GM21717 (cell line): ENCODE results near the gene CHRNA5.
"Not testable (repeated sequence)": the region's sequence is repeated elsewhere in the genome, so short reads cannot be mapped to it uniquely, and the experiment has no call there.

ENCODE experiments used
- ATAC-seq: cut with Tn5 transposase; IDR thresholded peaks from one replicate; pipeline ENCODE4 v1.9.1; 2021; ENCODE audit warnings: mild to moderate bottlenecking, moderate library complexity; ENCODE audit not compliant: unreplicated experiment

CHRNA5 gene

DNA sequence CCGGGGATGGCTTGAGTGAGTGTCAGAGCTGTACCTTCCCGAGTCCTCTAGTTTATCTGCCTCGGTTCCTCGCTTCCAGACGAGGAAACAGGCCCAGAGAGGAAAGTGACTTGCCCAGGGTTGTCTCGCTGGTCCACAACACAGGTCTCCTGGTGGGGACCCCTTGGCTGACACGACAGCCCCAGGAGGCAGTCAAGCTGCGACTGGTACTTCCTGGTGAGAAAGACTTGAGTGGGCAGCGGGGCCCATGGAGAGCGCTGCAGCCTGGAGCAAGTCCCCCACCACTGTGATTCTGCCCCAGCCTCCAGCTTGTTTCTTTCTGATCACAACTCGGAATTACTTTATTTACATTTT is 600 bp upstream of the CHRNA5 start:
- ATAC-seq: no peak

DNA sequence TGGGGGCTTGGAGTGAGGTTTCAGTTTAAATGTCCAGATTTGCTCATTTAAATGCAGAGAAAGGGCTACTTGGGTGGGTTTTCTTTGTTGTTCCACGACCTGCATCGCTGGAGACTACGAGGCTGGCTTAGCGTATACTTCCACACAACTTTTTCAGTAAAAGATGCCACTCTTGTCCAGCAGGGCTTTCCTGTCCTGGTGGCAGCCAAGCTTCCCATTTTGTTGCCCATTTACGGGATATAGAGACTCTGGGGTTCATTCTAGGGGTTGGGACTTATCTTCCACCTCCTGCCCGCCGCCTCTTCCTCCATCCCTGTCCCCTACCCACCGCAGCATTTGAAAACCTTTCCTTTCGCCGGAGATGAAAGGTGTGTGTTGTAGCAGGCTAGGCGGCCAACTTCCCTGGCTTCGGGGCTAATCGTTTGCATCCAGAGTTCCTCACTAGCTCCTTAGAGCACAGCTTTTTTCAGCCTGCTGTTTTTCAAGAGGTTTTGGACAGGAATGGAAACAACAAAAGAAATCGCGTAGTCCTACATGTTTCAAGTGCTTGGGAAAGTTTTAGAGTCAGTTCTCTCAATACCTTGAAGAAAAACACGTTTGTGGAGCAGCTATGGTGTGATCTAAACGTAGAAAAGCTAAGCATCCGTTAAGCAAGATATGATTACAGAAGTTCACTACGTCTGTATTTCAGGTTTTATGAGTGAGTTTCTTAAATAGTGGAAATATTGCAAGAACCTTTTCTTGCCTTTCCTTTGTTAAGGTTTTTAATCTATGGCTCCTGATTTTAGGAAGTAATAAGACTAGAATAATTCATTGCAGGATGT is 843 bp downstream of the CHRNA5 start:
- ATAC-seq: no peak

DNA sequence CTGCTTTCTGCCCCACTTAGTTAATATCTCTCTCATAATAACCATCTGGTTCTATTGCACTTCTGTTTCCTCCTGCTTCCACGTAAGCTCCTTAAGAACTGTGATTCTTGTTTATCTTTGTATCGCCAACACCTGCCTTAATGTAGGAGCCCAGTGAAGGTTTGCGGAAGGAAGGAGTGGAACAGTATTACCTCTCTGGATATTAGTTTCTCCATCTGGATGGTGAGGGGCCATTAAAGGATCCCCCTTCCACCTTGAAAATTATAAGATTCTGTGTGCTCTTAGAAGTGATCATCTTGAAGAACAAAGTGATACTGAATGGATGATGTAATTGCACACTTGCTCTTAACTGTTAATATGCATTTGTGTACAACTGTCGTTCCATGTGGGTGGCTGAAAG is 2.2 kb downstream of the CHRNA5 start:
- no peak for ATAC-seq

DNA sequence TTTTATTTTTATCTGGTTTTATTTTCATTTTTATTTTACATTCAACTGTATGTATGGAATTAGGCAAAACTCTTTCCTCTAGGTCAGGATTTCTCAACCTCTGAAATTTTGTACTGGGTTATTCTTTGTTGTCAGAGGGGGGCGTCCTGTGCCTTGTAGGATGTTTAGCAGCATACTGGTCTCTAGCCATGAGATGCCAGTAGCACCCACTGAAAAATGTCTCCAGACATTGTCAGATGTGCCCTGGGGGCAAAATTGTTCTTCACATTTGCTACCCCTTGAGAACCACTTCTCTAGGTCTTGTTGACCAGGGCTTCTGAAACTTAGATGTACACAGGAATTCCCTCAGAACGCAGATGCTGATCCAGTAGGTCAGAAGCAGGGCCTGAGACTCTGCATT is 5.4 kb downstream of the CHRNA5 start:
- no peak for ATAC-seq

DNA sequence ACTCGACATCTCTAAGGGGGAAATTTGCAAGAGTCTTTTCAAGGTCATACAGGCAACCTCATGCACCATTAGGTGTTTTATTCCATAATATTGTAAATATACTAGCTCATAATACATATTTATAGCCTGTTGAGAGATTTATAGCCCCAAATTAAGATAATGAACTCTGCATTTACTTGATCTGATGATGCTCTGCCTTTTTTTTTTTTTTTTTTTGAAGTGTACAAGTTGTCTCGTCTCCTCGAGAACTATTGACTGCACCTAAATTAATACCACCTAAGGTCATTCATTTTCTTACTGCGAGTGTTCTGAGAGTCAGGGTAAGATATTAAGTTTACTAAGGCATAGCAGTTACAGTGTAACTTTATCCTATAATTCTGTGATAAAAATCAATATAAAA is 6.1 kb downstream of the CHRNA5 start:
- ATAC-seq: no peak

DNA sequence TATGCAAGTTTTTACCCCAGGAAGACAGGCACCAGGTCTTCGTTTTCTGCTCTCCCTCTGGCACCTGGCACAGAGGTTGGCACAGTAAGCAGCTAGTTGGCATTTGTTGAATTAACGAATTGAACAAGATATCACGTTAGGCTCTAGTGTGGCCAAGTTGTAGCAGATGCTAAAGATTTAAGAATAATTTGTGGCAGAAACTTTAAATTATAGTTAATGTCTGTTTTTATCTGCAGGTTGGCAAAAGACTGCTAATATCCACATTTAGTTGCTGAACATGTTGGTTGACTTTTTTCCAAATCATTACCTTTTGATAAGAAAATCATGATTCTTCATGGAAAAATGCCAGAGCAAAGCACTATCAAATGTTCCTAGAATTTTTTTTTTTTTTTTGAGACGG is 8.1 kb downstream of the CHRNA5 start:
- no peak for ATAC-seq

DNA sequence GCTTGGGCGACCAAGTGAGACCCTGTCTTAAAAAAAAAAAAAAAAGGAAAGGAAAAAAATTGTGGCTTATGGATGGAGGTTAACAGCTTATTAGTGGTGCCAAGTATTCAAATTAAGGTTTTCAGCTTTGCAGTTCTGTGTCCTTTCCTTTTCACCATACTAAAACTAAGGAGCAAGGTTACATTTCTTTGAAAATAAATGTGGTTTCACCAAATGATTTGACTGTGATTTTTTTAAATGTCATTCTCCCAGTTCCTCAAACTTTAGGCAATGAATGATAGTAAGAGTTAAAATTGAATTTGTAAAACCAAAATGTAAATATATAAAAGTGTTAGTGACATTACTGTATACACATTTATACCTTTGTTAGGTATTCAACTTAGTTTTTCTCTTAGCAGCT is 9.6 kb downstream of the CHRNA5 start:
- no peak for ATAC-seq

DNA sequence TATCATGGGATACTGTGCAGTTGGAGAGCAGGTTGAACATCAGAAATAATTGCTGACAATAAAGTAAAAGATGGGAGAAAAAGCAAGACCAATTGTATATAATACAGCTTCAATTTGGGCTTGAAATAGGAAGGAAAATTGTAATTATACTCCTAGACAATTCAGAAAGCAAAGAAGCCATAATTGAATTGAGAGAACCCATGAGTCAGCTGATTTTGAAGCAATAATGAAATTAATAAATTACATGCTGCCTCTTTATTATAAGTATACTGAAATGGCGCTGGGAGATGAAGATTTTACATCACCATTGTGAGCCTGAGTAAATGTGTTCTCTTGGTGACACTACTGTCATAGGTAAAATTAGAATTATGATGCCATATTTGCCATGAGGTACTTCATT is 32.3 kb downstream of the CHRNA5 start:
- no peak for ATAC-seq

DNA sequence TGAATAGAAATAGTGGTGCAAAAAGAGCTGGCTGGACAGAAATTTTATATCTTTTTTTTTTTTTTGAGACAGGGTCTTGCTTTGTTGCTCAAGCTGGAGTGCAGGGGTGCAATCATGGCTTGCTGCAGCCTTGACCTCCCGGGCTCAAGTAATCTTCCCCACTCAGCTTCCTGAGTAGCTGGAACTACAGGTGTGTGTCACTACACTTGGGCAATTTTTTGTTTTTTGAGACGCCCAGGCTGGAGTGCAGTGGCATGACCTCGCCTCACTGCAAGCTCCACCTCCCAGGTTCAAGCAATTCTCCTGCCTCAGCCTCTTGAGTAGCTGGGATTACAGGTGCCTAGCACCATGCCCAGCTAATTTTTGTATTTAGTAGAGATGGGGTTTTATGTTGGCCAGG is 33.0 kb downstream of the CHRNA5 start:
- ATAC-seq: no peak

DNA sequence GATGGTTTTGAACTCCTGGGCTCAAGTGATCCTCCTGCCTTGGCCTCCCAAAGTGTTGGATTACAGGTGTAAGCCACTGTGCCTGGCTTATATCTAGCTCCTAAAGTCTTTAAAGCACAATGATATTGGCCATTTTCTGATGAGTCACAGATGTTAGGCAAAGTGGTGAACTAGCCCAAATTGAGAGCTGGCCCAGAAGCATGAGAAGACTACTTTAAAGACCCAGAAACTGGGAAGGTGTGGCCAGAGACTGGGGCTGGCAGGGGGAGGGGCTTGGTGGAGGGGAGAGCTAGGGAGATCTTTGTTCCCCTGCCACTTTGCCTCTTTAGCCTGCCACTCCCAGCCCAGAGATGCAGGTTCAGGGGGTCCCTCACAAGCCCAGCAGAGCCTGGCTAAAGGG is 33.9 kb downstream of the CHRNA5 start:
- ATAC-seq: no peak

DNA sequence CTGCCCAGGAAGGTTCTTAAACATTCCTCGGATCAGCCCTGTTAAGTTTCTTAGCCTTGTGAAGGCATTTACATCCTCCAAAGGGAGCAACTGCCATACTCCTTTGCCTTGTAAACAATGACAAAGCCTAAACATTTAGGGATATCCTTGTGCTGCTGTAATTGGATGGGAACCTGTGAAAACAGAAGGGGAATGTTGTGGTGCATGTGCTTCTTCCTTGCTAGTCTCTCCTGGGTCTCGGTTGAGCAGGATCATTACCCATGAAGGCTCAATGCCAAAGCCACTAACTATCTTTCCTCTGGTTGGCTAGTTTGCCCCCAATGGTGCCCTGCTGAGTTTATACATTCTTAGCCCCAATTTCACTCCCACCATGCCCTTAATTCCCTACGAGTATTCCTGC is 38.1 kb downstream of the CHRNA5 start:
- no peak for ATAC-seq

DNA sequence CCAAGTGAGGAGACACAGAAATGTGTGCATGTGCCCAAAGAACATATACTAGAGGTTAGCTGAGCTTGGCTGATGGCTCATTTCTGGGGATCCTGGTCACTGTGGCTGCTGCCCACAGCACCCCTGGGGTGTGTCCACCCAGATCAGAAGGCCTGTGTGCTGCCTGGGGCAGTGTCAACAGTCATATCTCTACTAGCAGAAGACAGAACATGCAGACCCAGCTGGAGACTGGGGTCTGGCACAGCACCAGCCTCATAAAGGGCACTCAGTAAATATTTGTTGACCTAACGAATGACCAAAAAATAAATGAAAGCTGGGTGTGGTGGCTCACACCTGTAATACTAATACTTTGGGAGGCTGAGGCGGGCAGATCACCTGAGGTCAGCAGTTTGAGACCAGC is 39.1 kb downstream of the CHRNA5 start:
- ATAC-seq: no peak

DNA sequence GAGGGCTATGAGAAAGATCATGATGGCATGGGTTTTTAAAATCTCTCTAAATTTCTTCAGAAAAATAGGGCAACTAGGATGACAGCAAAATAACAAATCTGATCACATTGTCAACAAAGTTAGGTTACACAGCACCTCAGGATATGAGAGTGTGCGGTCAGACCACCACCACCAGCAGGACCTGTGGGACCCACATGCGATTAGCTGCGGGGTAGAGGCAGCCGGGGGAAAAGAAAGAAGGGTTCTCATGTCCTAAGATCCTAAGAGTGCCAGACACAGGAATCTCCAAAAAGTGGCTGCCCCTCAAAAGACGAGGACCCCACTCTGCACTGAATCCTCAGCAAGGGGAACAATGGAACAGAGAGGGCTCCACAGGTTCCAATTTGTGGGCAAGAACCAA is 39.9 kb downstream of the CHRNA5 start:
- ATAC-seq: no peak

DNA sequence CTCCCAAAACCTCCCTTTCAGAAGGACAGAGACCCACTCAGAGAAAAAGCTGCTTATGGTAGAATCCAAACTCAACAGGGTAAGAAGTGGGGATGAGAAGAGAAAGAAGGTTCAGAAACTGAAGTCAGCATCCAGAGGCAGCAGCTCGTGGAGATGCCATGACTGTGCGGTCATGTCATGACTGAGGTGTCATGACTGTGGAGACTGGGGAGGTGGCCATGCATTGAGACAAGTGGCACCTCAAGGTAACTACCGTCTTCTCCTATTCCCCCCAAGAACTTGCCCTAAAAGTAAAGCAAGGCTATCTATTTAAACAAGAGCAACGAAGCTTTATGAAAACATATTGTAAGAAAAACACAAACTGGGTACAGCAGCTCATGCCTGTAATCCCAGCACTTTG is 40.4 kb downstream of the CHRNA5 start:
- ATAC-seq: no peak

DNA sequence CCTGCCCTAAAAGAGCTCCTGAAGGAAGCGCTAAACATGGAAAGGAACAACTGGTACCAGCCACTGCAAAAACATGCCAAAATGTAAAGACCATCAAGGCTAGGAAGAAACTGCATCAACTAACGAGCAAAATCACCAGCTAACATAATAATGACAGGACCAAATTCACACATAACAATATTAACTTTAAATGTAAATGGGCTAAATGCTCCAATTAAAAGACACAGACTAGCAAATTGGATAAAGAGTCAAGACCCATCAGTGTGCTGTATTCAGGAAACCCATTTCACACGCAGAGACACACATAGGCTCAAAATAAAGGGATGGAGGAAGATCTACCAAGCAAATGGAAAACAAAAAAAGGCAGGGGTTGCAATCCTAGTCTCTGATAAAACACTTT is 44.2 kb downstream of the CHRNA5 start:
- not testable (repeated sequence) for ATAC-seq

DNA sequence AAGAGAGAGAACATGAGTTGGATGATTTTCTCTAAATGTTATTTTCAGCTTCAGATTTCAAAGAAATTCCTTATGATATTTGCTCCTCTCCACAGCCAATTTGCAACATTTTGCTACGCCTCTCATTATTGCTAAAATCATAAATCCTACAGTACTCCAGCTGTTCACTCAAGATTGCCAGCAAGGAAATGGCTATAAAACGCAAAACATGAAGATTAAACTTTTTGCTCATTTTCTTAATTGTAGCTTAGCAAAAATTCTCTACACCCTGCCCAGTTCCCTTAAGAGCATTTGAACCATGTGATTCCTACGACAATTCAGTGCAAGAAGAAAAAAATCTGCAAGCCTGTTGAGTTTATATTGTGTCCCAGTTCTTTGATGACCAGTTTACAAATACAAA is 48.7 kb downstream of the CHRNA5 start:
- ATAC-seq: no peak

DNA sequence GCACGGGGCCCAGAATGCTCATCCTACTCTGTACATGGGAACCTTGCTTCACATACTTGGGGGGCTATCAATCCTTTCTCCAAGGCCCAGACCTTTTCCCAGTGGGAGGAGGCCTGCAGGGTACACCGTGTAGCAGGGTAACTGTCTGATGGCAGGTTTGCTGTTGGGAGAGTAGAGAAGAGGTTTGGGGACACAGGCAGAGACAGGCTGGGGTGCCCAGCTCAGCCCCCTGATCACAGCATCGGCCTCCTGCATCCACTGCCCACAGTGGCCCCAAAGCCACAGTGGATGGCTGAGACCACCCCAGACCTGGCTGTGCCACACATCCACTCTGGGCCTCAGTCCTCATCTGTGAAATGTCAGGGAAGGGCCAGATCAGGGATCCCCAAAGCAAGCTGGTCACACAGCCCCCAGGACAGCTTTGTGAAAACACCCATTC is 49.9 kb downstream of the CHRNA5 start:
- ATAC-seq: no peak

DNA sequence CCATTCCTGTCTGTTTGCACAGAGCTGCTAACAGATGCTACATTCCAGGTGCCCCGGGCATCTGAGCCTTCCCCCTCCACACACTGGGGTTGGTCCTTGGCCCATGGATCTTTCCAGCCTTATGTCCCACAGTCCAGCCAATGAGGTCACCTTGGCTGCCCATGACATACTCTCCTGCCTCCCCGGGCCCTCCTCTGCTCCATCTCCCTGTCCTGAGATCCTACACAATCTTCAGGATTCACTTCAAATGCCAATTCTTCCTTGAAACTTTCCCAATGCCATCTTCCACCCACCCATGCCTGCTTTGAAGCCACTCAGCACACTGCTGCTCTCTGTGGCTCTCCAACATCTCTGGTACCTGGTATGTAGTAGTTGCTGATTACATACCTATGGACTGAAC is 51.2 kb downstream of the CHRNA5 start:
- no peak for ATAC-seq

DNA sequence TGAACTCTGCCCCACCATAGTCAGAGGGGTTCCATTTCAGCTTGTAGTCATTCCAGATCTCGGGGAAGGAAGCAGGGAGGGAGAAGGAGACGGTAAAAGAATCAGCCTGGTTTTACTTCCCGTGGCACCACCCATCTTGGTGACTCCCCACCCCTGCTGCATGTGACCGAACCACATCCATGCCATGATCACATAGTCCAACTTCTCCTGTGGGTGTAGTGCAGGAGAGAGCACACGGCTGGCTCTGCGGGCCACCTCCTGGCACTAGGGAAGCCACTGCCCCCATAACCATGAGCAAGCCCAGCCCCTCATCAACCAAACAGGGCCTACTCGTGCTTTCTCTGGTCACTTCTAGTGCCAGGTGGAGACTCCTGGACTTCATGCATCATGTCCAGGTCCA is 51.8 kb downstream of the CHRNA5 start:
- no peak for ATAC-seq

DNA sequence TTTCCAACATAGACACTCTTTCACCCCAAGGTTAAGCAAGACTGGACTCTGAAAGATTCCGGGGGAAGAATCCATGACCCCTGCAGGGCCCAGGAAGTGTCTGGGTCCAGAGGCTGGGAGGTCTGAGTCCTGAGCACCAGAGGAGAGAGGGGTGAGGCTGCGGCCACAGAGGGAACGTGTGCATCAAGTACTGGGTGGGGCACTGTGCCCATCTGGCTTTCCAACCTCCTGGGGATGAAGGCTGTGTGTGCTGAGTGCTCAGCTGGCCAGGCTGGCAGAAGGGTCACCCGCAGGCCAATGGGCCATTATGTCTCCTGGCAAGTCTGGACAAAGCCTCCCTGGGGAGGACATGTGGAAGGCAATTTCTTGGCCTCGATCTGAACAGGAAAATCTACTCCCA is 52.2 kb downstream of the CHRNA5 start:
- ATAC-seq: no peak

DNA sequence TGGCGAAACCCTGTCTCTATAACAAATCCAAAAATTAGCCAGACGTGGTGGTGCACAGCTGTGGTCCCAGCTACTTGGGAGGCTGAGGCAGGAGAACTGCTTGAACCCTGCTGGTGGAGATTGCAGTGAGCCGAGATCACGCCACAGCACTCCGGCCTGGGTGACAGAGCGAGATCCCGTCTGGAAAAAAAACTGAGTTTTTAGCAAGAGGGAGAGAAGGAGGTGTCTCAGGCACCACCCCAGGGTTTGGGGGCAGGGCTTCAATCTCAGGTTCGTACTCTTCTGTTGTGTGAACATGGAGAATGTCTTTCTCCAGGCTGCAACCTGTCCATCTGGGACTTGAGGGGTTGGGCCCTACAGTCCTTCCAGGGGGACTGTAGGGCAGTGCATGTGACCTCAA is 52.7 kb downstream of the CHRNA5 start:
- ATAC-seq: no peak

DNA sequence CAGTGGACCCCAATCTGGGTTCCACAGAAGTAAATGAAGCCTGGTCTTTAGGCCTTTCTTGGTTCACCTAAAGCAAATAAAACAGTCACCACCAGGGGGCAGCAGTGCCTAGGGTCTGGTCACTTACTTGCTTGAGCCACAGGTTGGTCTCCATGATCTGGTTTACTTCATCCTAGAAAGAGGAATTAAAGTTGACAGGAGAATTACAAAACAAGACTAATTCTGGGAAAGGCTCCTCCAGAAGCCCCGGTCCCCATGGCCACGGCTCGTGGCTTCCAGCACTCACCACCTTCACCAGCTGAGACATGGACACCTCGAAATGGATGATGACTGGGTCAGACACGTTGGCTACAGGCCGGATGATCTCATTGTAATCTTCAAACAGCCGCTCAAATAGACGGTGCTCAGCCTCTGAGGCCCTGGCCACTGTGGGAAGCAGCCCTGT is 53.2 kb downstream of the CHRNA5 start:
- ATAC-seq: no peak
